ENCODE data around the gene KRTAP16-1.
A peak's percentile ranks its signal among the peaks of the same experiment; 100 is the strongest.

The KRTAP16-1 gene

DNA sequence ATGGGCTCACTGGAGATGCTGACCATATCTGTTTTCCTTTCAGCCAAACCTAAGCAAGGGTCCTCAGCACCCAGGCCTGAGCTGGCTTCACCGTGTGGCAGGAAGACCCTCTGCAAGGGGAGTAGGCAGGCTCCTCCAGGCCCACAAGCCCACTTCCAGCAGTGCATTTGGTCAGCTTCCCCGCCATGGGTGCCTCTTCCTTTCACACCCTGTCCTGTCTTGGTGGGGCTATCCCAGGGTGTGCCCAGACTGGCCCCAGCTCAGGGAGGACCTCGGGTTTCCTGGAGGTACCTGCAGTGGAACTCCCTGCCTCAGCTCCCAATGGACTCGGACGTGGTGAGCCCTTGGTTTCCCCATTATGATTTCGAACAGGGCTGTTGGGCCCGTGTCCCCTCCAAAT is 19.1 kb upstream of the KRTAP16-1 start:
- DNase-seq = no peak

DNA sequence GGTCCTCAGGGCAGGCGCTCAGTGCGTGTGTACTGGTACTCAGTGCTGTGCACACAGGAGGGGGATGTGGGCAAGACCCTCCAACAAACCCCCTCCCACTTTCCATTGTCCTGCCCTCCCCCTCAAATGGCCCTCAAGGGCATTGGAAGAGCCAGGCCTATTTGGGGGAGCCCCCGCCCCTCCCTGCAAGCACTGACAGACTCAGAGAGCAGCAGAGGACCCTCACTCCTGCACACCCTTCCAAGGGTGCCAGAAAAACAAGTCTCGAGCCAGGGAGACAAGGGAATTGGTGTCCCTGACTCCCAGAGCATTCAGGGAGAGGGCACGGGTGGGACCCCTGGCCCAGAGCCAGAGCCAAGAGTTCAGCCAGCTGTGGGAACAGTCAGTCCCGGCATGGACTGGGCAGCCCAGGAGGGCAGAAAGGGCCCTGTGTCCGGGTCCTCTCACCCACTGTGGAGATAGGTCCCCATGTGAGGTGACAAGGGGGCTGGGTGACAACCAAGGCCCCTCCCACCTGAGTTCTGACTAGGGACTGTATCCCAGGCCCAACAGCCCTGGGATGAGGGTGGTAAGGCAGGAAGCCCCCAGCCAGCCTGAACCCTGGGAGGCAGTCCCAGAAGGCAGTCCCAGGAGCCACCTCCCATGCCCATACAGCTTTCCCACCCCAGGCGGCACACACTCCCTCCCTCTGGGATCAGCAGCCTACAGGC is 18.5 kb upstream of the KRTAP16-1 start:
- no peak for DNase-seq

GRCh38 chr17:41326173-41327145 is 17.4 kb upstream of the KRTAP16-1 start:
- no peak for DNase-seq

GRCh38 chr17:41325611-41326010 is 16.5 kb upstream of the KRTAP16-1 start:
- DNase-seq = no peak

DNA sequence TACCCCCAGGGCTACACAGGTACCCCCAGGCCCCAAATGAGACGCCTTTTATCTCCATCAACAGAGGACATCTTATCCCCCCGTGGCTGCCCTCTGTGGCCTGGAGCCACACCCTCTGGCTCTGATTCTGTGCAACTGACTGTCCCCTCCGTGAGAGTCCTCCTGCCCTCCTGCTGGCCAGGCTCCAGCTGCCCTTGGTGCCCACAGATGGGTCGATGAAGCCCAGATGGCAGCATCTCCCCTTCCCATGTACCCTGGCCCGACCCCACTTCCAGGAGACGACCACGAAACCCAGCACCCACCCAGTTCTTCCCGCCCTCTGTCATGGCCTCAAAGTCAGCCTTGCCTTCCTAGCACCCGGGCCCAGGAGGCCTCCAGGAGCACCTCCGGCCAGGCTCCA is 16.0 kb upstream of the KRTAP16-1 start:
- DNase-seq = no peak

DNA sequence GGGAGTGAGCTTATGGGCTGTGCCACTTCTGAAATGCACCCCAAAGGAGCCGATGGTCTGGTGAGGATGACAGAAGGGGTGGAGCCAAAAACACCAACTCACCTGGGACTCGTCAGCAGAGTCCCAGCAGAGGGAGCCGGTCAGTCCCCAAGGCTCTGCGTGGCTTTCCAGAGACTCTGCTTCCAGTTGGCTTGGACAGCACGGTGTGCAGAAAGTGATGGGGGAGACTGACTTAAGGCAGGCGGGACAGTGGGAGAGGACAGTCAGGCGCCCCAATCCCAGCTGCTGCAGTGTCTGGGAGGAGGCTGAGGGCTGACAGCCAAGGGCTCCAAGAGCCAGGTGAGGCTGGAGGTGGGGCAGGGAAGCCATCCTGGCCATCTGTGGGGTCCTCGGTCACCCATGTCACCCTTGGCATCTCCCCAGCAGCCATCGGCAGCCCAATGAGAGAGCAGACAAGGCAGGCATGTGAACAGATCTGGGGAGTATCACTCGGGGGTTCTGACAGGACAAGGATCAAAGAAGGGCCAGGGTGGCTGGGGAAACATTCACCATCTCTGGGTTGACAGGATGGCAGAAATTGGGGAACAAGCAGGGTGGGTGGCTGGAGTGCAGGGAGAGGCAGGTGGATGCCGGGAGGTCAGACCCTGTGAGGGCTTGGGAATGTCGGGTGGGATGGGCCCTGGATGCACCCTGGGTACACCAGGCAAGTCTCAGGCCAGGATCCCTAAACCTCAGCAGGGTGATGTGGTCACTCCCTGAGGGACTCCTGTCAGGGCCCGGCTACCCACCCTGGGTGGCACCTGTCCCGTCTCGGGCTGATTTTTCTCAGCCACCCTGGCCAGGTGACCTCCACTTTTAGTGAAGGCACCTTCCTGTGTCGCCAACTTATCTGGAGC is 15.3 kb upstream of the KRTAP16-1 start:
- DNase-seq = no peak

GRCh38 chr17:41322903-41323895 is 14.1 kb upstream of the KRTAP16-1 start:
- no peak for DNase-seq

GRCh38 chr17:41322094-41322902 is 13.2 kb upstream of the KRTAP16-1 start:
- peak; percentile 29 for DNase-seq

- no peak for DNase-seq
Measured at GRCh38 chr17:41318231-41318630, 9.1 kb upstream of the KRTAP16-1 start.

GRCh38 chr17:41315814-41316445 is 6.8 kb upstream of the KRTAP16-1 start:
- DNase-seq = no peak

DNA sequence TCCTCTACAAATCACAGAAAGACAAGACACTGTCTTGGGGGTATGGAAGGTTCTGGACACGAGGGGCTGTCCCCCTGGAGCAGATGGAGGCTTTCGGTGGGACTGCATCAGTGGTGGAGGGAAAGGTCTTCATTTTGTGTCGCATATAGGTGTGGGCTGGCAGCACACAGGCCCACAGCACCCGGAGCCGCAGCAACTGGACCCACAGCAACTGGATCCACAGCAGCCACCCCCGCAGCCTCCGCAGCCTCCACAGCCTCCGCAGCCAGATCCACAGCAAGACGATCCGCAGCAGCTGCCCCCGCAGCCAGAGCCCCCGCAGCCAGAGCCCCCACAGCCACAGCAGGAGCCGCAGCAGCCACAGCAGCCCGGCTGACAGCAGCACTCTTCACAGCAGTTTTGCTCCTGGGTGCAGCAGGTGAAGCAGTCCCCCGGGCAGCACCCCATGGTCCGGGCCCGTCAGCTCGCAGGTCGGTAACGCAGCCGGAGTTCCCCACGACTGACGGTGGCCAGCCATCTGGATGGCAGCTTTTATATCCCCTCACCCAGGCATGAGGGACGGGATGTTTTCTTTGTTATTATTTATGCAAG is 6.2 kb upstream of the KRTAP16-1 start, which contains the start of gene KRTAP17-1:
Gene KRTAP17-1 (minus strand): TSS at position 507 of the 591 bp plus-strand sequence. CDS start 60 bp downstream, at position 447.
- DNase-seq = no peak

DNA sequence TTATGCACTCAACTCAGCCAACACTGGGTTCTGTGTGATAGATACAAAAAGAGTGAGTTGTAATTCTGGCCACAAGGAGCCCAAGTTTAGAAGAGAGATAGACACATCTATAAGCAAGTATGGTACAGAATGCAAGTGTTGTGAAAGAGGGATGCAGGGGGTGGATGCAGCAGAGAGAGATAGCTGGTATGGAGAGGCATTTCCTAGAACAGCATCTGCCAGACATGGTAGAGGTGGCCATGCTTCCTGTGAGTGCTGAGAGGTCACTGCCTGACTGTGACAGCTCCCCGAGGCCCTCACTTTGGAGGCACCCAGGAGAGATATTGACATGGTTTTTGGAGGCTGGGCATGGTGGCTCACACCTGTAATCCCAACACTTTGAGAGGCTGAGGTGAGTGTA is 2.0 kb upstream of the KRTAP16-1 start:
- DNase-seq = no peak

DNA sequence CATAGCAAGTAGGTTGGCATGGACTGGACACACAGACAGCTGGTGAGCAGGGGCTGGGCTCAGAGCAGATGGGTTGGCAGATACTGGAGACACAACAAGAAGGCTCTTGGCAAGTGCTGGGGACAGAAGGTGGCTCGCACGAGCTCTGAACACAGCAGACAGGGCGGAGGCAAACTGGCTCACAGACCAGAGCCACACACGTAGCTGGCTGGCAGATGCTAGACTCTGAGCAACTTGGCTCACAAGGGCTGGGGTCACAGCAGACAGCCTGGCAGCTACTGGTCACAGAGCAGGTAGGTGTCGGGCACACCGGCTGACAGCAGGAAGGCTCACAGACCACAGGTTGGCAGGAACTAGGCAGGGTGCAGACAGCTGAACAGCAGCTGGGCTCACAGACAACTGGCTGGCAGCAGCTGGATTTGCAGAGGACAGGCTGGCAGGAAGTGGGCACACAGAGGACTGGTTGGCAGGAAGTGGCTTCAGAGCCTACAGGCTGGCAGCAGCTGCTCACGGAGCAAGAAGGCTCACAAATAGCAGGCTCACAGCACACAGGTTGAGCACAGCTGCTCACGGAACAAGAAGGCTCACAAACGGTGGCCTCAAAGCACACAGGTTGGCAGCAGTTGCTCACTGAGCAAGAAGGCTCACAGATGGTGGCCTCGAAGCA is 725 bp downstream of the KRTAP16-1 start:
- no peak for DNase-seq

- no peak for DNase-seq
Measured at GRCh38 chr17:41307647-41308046, 1.5 kb downstream of the KRTAP16-1 start.

DNA sequence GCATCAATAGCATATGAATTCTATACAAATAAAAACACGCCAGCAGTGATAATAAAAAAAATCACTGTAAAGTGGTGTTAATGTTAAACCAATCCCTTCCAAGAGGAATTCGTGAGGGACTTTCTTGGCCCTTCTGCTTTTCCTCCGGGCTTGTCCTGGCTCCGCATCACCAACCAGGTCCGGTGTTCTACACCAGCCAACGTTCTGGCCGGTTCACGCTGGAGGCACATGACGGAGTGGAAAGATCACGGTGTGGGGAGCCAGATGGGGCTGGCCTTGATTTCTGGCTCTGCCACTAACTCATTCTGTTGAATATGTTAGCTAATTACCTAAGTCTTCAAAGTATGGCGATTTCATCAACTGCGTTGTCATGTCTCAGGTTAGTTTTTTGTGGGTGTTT is 5.0 kb downstream of the KRTAP16-1 start:
- DNase-seq = no peak

- no peak for DNase-seq
Measured at GRCh38 chr17:41302981-41303380, 6.1 kb downstream of the KRTAP16-1 start.

- DNase-seq = no peak
Measured at GRCh38 chr17:41301916-41302901, 6.9 kb downstream of the KRTAP16-1 start, which contains the start of gene KRTAP29-1. Gene KRTAP29-1, minus strand, starts transcription at chr17:41302851. Its CDS starts 0 bp downstream, at chr17:41302851.
